ENCODE measurements around the gene UGT8.
"Not testable (repeated sequence)": the region's sequence is repeated elsewhere in the genome, so short reads cannot be mapped to it uniquely, and the experiment has no call there.

Gene UGT8

GRCh38 chr4:114598191-114599121, at the start of gene UGT8:
TSS of gene UGT8 (plus strand) at chr4:114598807. CDS start at chr4:114622881, 24,074 bp downstream.
- peak within 1 kb of the TSS; percentile 74 for H3K4me3 ChIP-seq (ENCODE audit: low read length)
- peaks cover 13% of the 10 kb centered on the region for H3K4me1 ChIP-seq (ENCODE audit: control insufficient read depth, insufficient read depth, low read length)
- no peaks in the 10 kb centered on the region for H3K36me3 ChIP-seq (ENCODE audit: control insufficient read depth, insufficient read depth, low read length, severe bottlenecking)
- H3K27me3 ChIP-seq (replicated peaks; ENCODE audit: control insufficient read depth, insufficient read depth, low read length): peaks cover 33% of the 10 kb centered on the region
- H3K9me3 ChIP-seq (ENCODE audit: control insufficient read depth, low read length): no peaks in the 10 kb centered on the region
- H3K9ac ChIP-seq (ENCODE audit: low read length): no peak within 1 kb of the TSS
- DNase-seq (ENCODE audit: low read depth): peak; percentile 45

GRCh38 chr4:114549638-114550037, 49.0 kb upstream of the UGT8 start:
- Histone ChIP-seq H3K4me1 (ENCODE audit: control insufficient read depth, insufficient read depth, low read length) (no peaks in the 10 kb centered on the region), H3K4me3 (ENCODE audit: low read length) (no peak overlapping the region), H3K36me3 (ENCODE audit: control insufficient read depth, insufficient read depth, low read length, severe bottlenecking) (no peaks in the 10 kb centered on the region), H3K9ac (ENCODE audit: low read length) (no peak overlapping the region), H3K27me3 (replicated peaks; ENCODE audit: control insufficient read depth, insufficient read depth, low read length) (no peaks in the 10 kb centered on the region), H3K9me3 (ENCODE audit: control insufficient read depth, low read length) (peaks cover 12% of the 10 kb centered on the region)
- no peak for DNase-seq (ENCODE audit: low read depth)

DNA sequence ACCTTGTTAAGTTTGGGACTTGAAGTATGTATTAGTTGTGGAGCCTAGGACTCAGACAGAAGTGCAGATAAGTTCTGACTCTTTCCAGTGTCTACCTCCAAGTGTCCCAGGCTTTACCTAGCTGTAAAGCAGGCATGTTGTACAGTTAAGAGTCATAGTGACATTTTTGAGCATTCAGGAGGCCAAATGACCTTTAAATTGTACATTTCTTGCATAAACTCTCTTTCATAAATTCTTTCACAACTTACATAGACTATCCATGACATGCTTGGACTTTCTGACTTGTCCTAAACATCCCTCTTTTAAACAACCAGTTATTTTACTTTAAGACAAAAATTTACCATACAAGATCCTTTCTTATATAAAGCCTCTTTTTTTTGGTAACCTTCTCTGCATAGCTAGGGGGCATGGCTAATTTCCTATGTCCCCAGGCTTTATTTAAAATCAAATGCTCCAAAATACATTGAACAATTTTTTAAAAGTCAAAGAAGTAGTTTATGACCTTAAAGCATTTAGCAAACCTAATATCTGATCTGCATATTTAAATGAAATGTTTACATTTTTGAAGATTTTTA, 40.1 kb upstream of the UGT8 start:
- no peak for DNase-seq (ENCODE audit: low read depth)
- H3K4me1 ChIP-seq (ENCODE audit: control insufficient read depth, insufficient read depth, low read length): no peaks in the 10 kb centered on the region
- no peaks in the 10 kb centered on the region for H3K36me3 ChIP-seq (ENCODE audit: control insufficient read depth, insufficient read depth, low read length, severe bottlenecking)
- H3K9me3 ChIP-seq (ENCODE audit: control insufficient read depth, low read length): peaks cover 21% of the 10 kb centered on the region
- H3K9ac ChIP-seq (ENCODE audit: low read length): no peak overlapping the region
- H3K27me3 ChIP-seq (replicated peaks; ENCODE audit: control insufficient read depth, insufficient read depth, low read length): no peaks in the 10 kb centered on the region
- no peak overlapping the region for H3K4me3 ChIP-seq (ENCODE audit: low read length)

- DNase-seq (ENCODE audit: low read depth): no peak
- no peaks in the 10 kb centered on the region for H3K27me3 ChIP-seq (replicated peaks; ENCODE audit: control insufficient read depth, insufficient read depth, low read length)
- H3K9me3 ChIP-seq (ENCODE audit: control insufficient read depth, low read length): peaks cover 21% of the 10 kb centered on the region
- no peaks in the 10 kb centered on the region for H3K36me3 ChIP-seq (ENCODE audit: control insufficient read depth, insufficient read depth, low read length, severe bottlenecking)
- no peaks in the 10 kb centered on the region for H3K4me1 ChIP-seq (ENCODE audit: control insufficient read depth, insufficient read depth, low read length)
- H3K9ac ChIP-seq (ENCODE audit: low read length): no peak overlapping the region
- no peak overlapping the region for H3K4me3 ChIP-seq (ENCODE audit: low read length)
Measured at GRCh38 chr4:114561590-114561989, 37.0 kb upstream of the UGT8 start.

DNA sequence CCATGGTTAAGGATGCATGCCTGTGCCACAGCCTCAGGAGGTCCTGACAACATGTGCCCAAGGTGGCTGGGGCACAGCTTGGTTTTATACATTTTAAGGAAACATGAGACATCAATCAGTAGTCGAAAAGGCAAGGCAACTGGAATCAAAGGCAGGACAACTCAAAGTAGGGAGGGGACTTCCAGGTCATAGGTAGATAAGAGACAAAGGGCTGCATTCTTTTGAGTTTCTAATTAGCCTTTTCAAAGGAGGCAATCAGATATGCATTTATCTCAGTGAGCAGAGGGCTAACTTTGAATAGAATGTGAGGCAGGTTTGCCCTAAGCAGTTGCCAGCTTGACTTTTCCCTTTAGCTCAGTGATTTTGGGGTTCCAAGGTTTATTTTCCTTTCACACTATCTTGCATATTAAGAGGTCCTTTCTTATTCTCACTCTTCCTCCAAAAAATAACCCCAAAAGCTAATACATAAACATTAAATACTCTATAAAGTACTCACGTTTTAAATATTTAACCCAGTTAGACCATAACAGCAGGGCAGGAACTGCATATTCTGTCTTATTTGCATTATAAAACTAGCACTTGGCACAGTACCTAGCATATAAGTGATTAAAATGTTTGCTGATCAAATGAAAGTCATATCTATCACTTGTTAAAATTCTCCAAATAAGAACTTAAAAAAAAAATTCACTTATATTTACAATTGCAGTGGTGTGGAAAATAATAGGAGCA, 36.3 kb upstream of the UGT8 start:
- DNase-seq (ENCODE audit: low read depth): no peak
- no peak overlapping the region for H3K4me3 ChIP-seq (ENCODE audit: low read length)
- H3K27me3 ChIP-seq (replicated peaks; ENCODE audit: control insufficient read depth, insufficient read depth, low read length): no peaks in the 10 kb centered on the region

GRCh38 chr4:114563536-114564315, 34.9 kb upstream of the UGT8 start:
- H3K9me3 ChIP-seq (ENCODE audit: control insufficient read depth, low read length): peaks cover 11% of the 10 kb centered on the region
- no peaks in the 10 kb centered on the region for H3K36me3 ChIP-seq (ENCODE audit: control insufficient read depth, insufficient read depth, low read length, severe bottlenecking)
- H3K27me3 ChIP-seq (replicated peaks; ENCODE audit: control insufficient read depth, insufficient read depth, low read length): no peaks in the 10 kb centered on the region
- DNase-seq (ENCODE audit: low read depth): peak; percentile 0
- H3K9ac ChIP-seq (ENCODE audit: low read length): no peak overlapping the region
- H3K4me3 ChIP-seq (ENCODE audit: low read length): no peak overlapping the region
- no peaks in the 10 kb centered on the region for H3K4me1 ChIP-seq (ENCODE audit: control insufficient read depth, insufficient read depth, low read length)

More for the DNA sequence above, 36.3 kb upstream of the UGT8 start:
- Histone ChIP-seq H3K9me3 (ENCODE audit: control insufficient read depth, low read length) (peaks cover 21% of the 10 kb centered on the region), H3K9ac (ENCODE audit: low read length) (no peak overlapping the region), H3K4me1 (ENCODE audit: control insufficient read depth, insufficient read depth, low read length) (no peaks in the 10 kb centered on the region), H3K36me3 (ENCODE audit: control insufficient read depth, insufficient read depth, low read length, severe bottlenecking) (no peaks in the 10 kb centered on the region)

GRCh38 chr4:114577386-114577785, 21.2 kb upstream of the UGT8 start:
- Histone ChIP-seq H3K4me3 (ENCODE audit: low read length) (no peak overlapping the region), H3K9ac (ENCODE audit: low read length) (no peak overlapping the region), H3K27me3 (replicated peaks; ENCODE audit: control insufficient read depth, insufficient read depth, low read length) (no peaks in the 10 kb centered on the region), H3K4me1 (ENCODE audit: control insufficient read depth, insufficient read depth, low read length) (no peaks in the 10 kb centered on the region), H3K9me3 (ENCODE audit: control insufficient read depth, low read length) (peaks cover 22% of the 10 kb centered on the region), H3K36me3 (ENCODE audit: control insufficient read depth, insufficient read depth, low read length, severe bottlenecking) (no peaks in the 10 kb centered on the region)
- no peak for DNase-seq (ENCODE audit: low read depth)

- H3K4me1 ChIP-seq (ENCODE audit: control insufficient read depth, insufficient read depth, low read length): no peaks in the 10 kb centered on the region
- no peak for DNase-seq (ENCODE audit: low read depth)
- H3K4me3 ChIP-seq (ENCODE audit: low read length): no peak overlapping the region
- H3K9ac ChIP-seq (ENCODE audit: low read length): no peak overlapping the region
- peaks cover 18% of the 10 kb centered on the region for H3K9me3 ChIP-seq (ENCODE audit: control insufficient read depth, low read length)
- no peaks in the 10 kb centered on the region for H3K36me3 ChIP-seq (ENCODE audit: control insufficient read depth, insufficient read depth, low read length, severe bottlenecking)
- H3K27me3 ChIP-seq (replicated peaks; ENCODE audit: control insufficient read depth, insufficient read depth, low read length): no peaks in the 10 kb centered on the region
Measured at GRCh38 chr4:114582621-114583020, 16.0 kb upstream of the UGT8 start.

DNA sequence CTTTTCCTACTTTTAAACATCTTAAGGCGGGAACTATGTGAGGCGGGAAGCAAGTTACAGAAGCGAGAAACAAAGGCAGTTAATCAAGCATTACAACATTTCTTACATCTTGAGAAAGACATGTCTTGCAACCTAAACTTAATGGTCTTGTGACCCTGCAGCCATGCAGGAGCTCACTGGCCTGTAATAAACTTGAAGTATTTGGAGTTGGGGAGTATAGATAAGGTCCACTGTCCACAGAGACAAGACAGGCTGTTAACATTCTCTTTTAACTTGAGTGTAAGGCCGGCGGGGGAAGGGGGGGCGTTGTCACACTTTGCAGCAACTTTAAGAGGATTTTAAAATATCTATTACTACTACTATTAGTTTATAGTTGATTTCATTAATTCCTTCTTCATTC, 10.3 kb upstream of the UGT8 start:
- Histone ChIP-seq H3K4me3 (ENCODE audit: low read length) (no peak overlapping the region), H3K36me3 (ENCODE audit: control insufficient read depth, insufficient read depth, low read length, severe bottlenecking) (no peaks in the 10 kb centered on the region), H3K27me3 (replicated peaks; ENCODE audit: control insufficient read depth, insufficient read depth, low read length) (peaks cover 10% of the 10 kb centered on the region), H3K4me1 (ENCODE audit: control insufficient read depth, insufficient read depth, low read length) (no peaks in the 10 kb centered on the region), H3K9me3 (ENCODE audit: control insufficient read depth, low read length) (no peaks in the 10 kb centered on the region), H3K9ac (ENCODE audit: low read length) (no peak overlapping the region)
- DNase-seq (ENCODE audit: low read depth): no peak

DNA sequence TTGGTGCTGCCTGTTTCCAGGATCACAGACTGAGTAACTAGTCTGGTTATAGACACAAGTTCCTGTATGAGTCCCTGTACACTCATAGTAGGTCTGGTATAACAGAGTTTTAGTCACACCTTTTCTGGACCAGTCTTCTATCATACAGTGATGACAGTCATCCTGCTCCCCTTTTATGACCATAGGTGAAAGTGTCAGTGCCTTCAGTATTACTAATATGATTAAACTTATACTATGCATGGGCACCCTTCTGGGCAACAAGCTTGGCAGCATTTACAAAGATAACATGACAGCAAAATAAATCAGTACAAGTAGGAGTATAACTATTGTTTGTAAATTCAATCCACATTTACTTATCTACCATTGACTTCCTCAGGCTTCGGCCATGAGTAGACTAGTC, 8.2 kb upstream of the UGT8 start:
- not testable (repeated sequence) for H3K9ac ChIP-seq (ENCODE audit: low read length); H3K4me1 ChIP-seq (ENCODE audit: control insufficient read depth, insufficient read depth, low read length)

More for the DNA sequence above, 8.2 kb upstream of the UGT8 start:
- not testable (repeated sequence) for H3K4me3 ChIP-seq (ENCODE audit: low read length); H3K36me3 ChIP-seq (ENCODE audit: control insufficient read depth, insufficient read depth, low read length, severe bottlenecking); DNase-seq (ENCODE audit: low read depth); H3K9me3 ChIP-seq (ENCODE audit: control insufficient read depth, low read length)
- H3K27me3 ChIP-seq (replicated peaks; ENCODE audit: control insufficient read depth, insufficient read depth, low read length): peaks cover 16% of the 10 kb centered on the region

All from adipocyte (in vitro differentiated cells).